Measurements from ENCODE around the gene LOC101059915.

DNA sequence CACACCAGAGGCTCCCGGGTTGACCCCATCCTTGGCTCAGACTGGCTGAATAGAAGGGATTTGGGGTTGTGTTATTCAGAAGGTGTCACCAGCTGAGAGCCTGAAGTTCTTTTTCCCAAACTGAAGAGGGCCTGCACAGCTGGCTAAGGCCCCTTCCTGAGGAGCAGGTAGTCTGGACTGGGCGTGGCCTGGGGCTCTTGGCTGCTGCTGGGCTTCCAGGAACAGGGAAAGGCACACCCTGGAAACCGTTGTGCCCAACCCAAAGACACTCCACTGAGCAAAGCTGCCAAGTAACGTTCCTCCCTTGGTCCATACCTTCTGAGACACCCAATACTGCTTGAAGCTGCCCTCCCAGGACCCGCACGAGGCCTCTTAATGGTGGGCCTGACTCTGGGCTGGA, 40.8 kb upstream of the LOC101059915 start:
- TF ChIP-seq, protein P1, sequence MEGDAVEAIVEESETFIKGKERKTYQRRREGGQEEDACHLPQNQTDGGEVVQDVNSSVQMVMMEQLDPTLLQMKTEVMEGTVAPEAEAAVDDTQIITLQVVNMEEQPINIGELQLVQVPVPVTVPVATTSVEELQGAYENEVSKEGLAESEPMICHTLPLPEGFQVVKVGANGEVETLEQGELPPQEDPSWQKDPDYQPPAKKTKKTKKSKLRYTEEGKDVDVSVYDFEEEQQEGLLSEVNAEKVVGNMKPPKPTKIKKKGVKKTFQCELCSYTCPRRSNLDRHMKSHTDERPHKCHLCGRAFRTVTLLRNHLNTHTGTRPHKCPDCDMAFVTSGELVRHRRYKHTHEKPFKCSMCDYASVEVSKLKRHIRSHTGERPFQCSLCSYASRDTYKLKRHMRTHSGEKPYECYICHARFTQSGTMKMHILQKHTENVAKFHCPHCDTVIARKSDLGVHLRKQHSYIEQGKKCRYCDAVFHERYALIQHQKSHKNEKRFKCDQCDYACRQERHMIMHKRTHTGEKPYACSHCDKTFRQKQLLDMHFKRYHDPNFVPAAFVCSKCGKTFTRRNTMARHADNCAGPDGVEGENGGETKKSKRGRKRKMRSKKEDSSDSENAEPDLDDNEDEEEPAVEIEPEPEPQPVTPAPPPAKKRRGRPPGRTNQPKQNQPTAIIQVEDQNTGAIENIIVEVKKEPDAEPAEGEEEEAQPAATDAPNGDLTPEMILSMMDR (IDR thresholded peaks at IDR 0.05): no peak
- TF ChIP-seq POLR2A (IDR thresholded peaks at IDR 0.05): no peak

All from vagina (tissue), 2 donors.